Gastrocnemius medialis (tissue), 4 donors: ENCODE data around the gene RAB4A.

ENCODE experiments used
- CTCF ChIP-seq, 5 experiments: fragments of 450-650 bp in 3 of 5; fragments of 200-600 bp in 2 of 5; sonication (generic) in 2 of 5; IDR thresholded peaks in 4 of 5; conservative IDR thresholded peaks in 1 of 5; 1 replicate in 4 of 5; 2 replicates in 1 of 5; pipeline ENCODE4 v1.5.1; 2016 to 2019; ENCODE audit warnings: antibody characterized with exemption in 5 of 5, mild to moderate bottlenecking in 3 of 5, moderate library complexity in 3 of 5
- POLR2A ChIP-seq, 2 donors: fragments of 450-650 bp; IDR thresholded peaks; one replicate each; pipeline ENCODE4 v1.6.1; 2017; ENCODE audit warnings: antibody characterized with exemption in 2 of 2, mild to moderate bottlenecking in 2 of 2, moderate library complexity in 2 of 2

GRCh38 chr1:229281339-229281926, 10.5 kb downstream of the RAB4A start:
- no peak for TF ChIP-seq POLR2A (IDR thresholded peaks at IDR 0.05)
- TF ChIP-seq CTCF (IDR thresholded peaks at IDR 0.05 in 4 of 5, conservative IDR thresholded peaks at IDR 0.05 in 1 of 5): no peak
